Activated T-helper 2 cell treated with anti-CD3 and anti-CD28 coated beads, Interferon-gamma antibody, Interleukin-2, Interleukin-4, amounts not matched to agents 10 μg/mL and 5 μg/mL and 100 μg/mL, durations not matched to agents 14 hours and 24 hours and 36 hours (primary cell): Measurements from ENCODE around the gene MMP25. TPM values are rescaled to one million over a fixed set of nuclear protein-coding genes. Genes with fewer than 3 reads are reported as not detected.

Experiments
- DNase-seq: peaks from one replicate; pipeline ENCODE4 v3.0.0; 2021; ENCODE audit warnings: low spot score
- H3K27ac Mint-ChIP-seq: one replicate; pipeline ENCODE4 v1.8.0; 2021; ENCODE audit warnings: mixed read lengths
- H3K27me3 Mint-ChIP-seq: one replicate; pipeline ENCODE4 v1.8.0; 2021; ENCODE audit warnings: low read depth, mixed read lengths
- H3K36me3 Mint-ChIP-seq: one replicate; pipeline ENCODE4 v1.8.0; 2021; ENCODE audit warnings: low read depth, mixed read lengths
- H3K4me1 Mint-ChIP-seq: one replicate; pipeline ENCODE4 v1.8.0; 2021; ENCODE audit warnings: low read depth, mixed read lengths
- H3K4me3 Mint-ChIP-seq: one replicate; pipeline ENCODE4 v1.8.0; 2021; ENCODE audit warnings: low read depth, mild to moderate bottlenecking, moderate library complexity, mixed read lengths
- H3K9me3 Mint-ChIP-seq: one replicate; pipeline ENCODE4 v1.8.0; 2021; ENCODE audit warnings: mixed read lengths
- intact Hi-C: fragments of 100-400 bp; cut with micrococcal nuclease; formaldehyde crosslinking; loops from one replicate; pipeline ENCODE4 v1.15.1; 2023
- total RNA-seq: library from RNA; stranded (reverse); gene quantifications from 2 replicates; pipeline ENCODE4 v1.2.3, GENCODE V29; 2022

The MMP25 gene
- total RNA-seq, 1 donor from 2014 or later = 7.7 TPM

- intact Hi-C loops = loop anchor here (5.0 to 10.0 kb wide), 2 partner anchors 96 to 448 kb away; partner anchors contain the start of gene CLUAP1
- DNase-seq = no peak
- H3K36me3 Mint-ChIP-seq = peaks cover 48% of the 10 kb centered on the region
- no peaks in the 10 kb centered on the region for H3K27me3 Mint-ChIP-seq
- H3K9me3 Mint-ChIP-seq = no peaks in the 10 kb centered on the region
- H3K4me3 Mint-ChIP-seq = peak overlapping the region; percentile 71
- peaks cover 58% of the 10 kb centered on the region for H3K4me1 Mint-ChIP-seq
- peak overlapping the region; percentile 87 for H3K27ac Mint-ChIP-seq
These were observed 10.2 kb downstream of the MMP25 start for GRCh38 chr16:3056336-3057180.

GRCh38 chr16:3057181-3058138 is 11.1 kb downstream of the MMP25 start:
- no peaks in the 10 kb centered on the region for H3K9me3 Mint-ChIP-seq
- peaks cover 42% of the 10 kb centered on the region for H3K36me3 Mint-ChIP-seq
- intact Hi-C loops = loop anchor here (2.0 to 10.0 kb wide), 4 partner anchors 17 to 447 kb away; partner anchors contain the start of gene CLUAP1
- peak overlapping the region; percentile 71 for H3K4me3 Mint-ChIP-seq
- peak overlapping the region; percentile 87 for H3K27ac Mint-ChIP-seq
- H3K4me1 Mint-ChIP-seq = peaks cover 54% of the 10 kb centered on the region
- H3K27me3 Mint-ChIP-seq = no peaks in the 10 kb centered on the region
- no peak for DNase-seq

GRCh38 chr16:3058139-3059030 is 12.0 kb downstream of the MMP25 start:
- Mint-ChIP-seq H3K27me3 (no peaks in the 10 kb centered on the region), H3K4me1 (peaks cover 60% of the 10 kb centered on the region), H3K4me3 (peak overlapping the region; percentile 86), H3K36me3 (peaks cover 40% of the 10 kb centered on the region), H3K9me3 (no peaks in the 10 kb centered on the region), H3K27ac (peak overlapping the region; percentile 80)
- intact Hi-C loops = loop anchor here (1.0 to 10.0 kb wide), 5 partner anchors 16 to 446 kb away; partner anchors contain the start of gene CLUAP1
- no peak for DNase-seq

GRCh38 chr16:3059041-3059722 is 12.8 kb downstream of the MMP25 start:
- H3K9me3 Mint-ChIP-seq = no peaks in the 10 kb centered on the region
- peaks cover 37% of the 10 kb centered on the region for H3K36me3 Mint-ChIP-seq
- intact Hi-C loops = loop anchor here (1.0 to 10.0 kb wide), 5 partner anchors 16 to 446 kb away; partner anchors contain the start of gene CLUAP1
- no peaks in the 10 kb centered on the region for H3K27me3 Mint-ChIP-seq
- H3K4me1 Mint-ChIP-seq = peaks cover 60% of the 10 kb centered on the region
- peak; percentile 86 for DNase-seq
- H3K27ac Mint-ChIP-seq = peak overlapping the region; percentile 89
- peak overlapping the region; percentile 86 for H3K4me3 Mint-ChIP-seq

GRCh38 chr16:3059723-3060242 is 13.4 kb downstream of the MMP25 start:
- peaks cover 59% of the 10 kb centered on the region for H3K4me1 Mint-ChIP-seq
- H3K27ac Mint-ChIP-seq = peak overlapping the region; percentile 89
- peaks cover 31% of the 10 kb centered on the region for H3K36me3 Mint-ChIP-seq
- no peak for DNase-seq
- no peaks in the 10 kb centered on the region for H3K9me3 Mint-ChIP-seq
- H3K4me3 Mint-ChIP-seq = peak overlapping the region; percentile 85
- intact Hi-C loops = loop anchor here (1.0 to 10.0 kb wide), 5 partner anchors 15 to 445 kb away; partner anchors contain the start of gene CLUAP1
- no peaks in the 10 kb centered on the region for H3K27me3 Mint-ChIP-seq

- Mint-ChIP-seq H3K9me3 (no peaks in the 10 kb centered on the region), H3K27me3 (no peaks in the 10 kb centered on the region), H3K4me1 (peaks cover 53% of the 10 kb centered on the region), H3K27ac (peak overlapping the region; percentile 89), H3K4me3 (peak overlapping the region; percentile 85), H3K36me3 (peaks cover 25% of the 10 kb centered on the region)
- intact Hi-C loops = no loop called here
- no peak for DNase-seq
These were observed 14.2 kb downstream of the MMP25 start for GRCh38 chr16:3060339-3061127.

- no peak for DNase-seq
- Mint-ChIP-seq H3K27ac (no peak overlapping the region), H3K4me3 (no peak overlapping the region), H3K27me3 (no peaks in the 10 kb centered on the region), H3K9me3 (no peaks in the 10 kb centered on the region), H3K36me3 (peaks cover 30% of the 10 kb centered on the region), H3K4me1 (peaks cover 46% of the 10 kb centered on the region)
- intact Hi-C loops = no loop called here
These were observed 16.2 kb downstream of the MMP25 start for GRCh38 chr16:3062553-3062952.

- Mint-ChIP-seq H3K4me1 (peaks cover 52% of the 10 kb centered on the region), H3K9me3 (no peaks in the 10 kb centered on the region), H3K27ac (peak overlapping the region; percentile 63), H3K4me3 (peak overlapping the region; percentile 73), H3K27me3 (no peaks in the 10 kb centered on the region), H3K36me3 (peaks cover 43% of the 10 kb centered on the region)
- DNase-seq = no peak
- intact Hi-C loops = no loop called here
These were observed 17.4 kb downstream of the MMP25 start for GRCh38 chr16:3063625-3064386.

- intact Hi-C loops = no loop called here
- Mint-ChIP-seq H3K36me3 (peaks cover 50% of the 10 kb centered on the region), H3K27me3 (no peaks in the 10 kb centered on the region), H3K9me3 (no peaks in the 10 kb centered on the region), H3K27ac (peak within 1 kb of the TSS; percentile 99), H3K4me3 (peak within 1 kb of the TSS; percentile 99), H3K4me1 (peaks cover 55% of the 10 kb centered on the region)
- DNase-seq = peak; percentile 63
These were observed 18.8 kb downstream of the MMP25 start, which contains the start of gene IL32 for GRCh38 chr16:3065069-3065741. Gene IL32, plus strand, starts transcription at chr16:3065640. Its CDS starts 172 bp downstream, at chr16:3065812.
